8988T (cell line): ENCODE data around the gene ACACB.

Experiments used
- DNase-seq: peaks from one replicate; pipeline ENCODE4 v3.0.0; 2011

ACACB gene

GRCh38 chr12:109309381-109310246, 193.2 kb downstream of the ACACB start:
- no peak for DNase-seq

- DNase-seq = no peak
These were observed 194.1 kb downstream of the ACACB start for GRCh38 chr12:109310247-109311125.
